Mesendoderm (in vitro differentiated cells): ENCODE results near the gene LILRA2.
"Not testable (repeated sequence)": the region's sequence is repeated elsewhere in the genome, so short reads cannot be mapped to it uniquely, and the experiment has no call there.

Experiments used
- DNase-seq: peaks from one replicate; pipeline ENCODE4 v3.0.0; 2013
- H2AK5ac ChIP-seq: 2 replicates; pipeline ENCODE4 v1.6.1; 2013; ENCODE audit warnings: low read length, inconsistent platforms
- H2BK120ac ChIP-seq: 2 replicates; pipeline ENCODE4 v1.6.1; 2013; ENCODE audit warnings: low read depth, mild to moderate bottlenecking, low read length, moderate library complexity, mixed read lengths
- H2BK15ac ChIP-seq: replicated peaks from 2 replicates; pipeline ENCODE4 v1.6.1; 2013; ENCODE audit warnings: low read depth, mild to moderate bottlenecking, moderate library complexity
- H2BK5ac ChIP-seq: 2 replicates; pipeline ENCODE4 v1.6.1; 2013; ENCODE audit warnings: low read length, inconsistent platforms
- H3K18ac ChIP-seq: 2 replicates; pipeline ENCODE4 v1.6.1; 2013; ENCODE audit warnings: mild to moderate bottlenecking, low read length, mixed read lengths
- H3K23ac ChIP-seq: one replicate; pipeline ENCODE4 v1.6.1; 2013; ENCODE audit warnings: low read length
- H3K27ac ChIP-seq: 2 replicates; pipeline ENCODE4 v1.5.1; 2013; ENCODE audit warnings: low read depth, mild to moderate bottlenecking, inconsistent platforms, low read length, moderate library complexity
- H3K27me3 ChIP-seq: 2 replicates; pipeline ENCODE4 v1.6.1; 2013; ENCODE audit warnings: low read length, control low read depth, mild to moderate bottlenecking, inconsistent platforms; ENCODE audit not compliant: insufficient read depth, poor library complexity
- H3K36me3 ChIP-seq: 2 replicates; pipeline ENCODE4 v1.6.1; 2013; ENCODE audit warnings: low read length, inconsistent platforms; ENCODE audit not compliant: control insufficient read depth, insufficient read depth
- H3K4ac ChIP-seq: one replicate; pipeline ENCODE4 v1.6.1; 2013; ENCODE audit warnings: low read depth, mild to moderate bottlenecking, low read length, moderate library complexity
- H3K4me1 ChIP-seq: 2 replicates; pipeline ENCODE4 v1.6.1; 2013; ENCODE audit warnings: low read depth, low read length, inconsistent platforms; ENCODE audit not compliant: control insufficient read depth
- H3K4me2 ChIP-seq: 2 replicates; pipeline ENCODE4 v1.6.1; 2013; ENCODE audit warnings: low read length
- H3K4me3 ChIP-seq: 2 replicates; pipeline ENCODE4 v1.5.1; 2013; ENCODE audit warnings: mild to moderate bottlenecking, low read length
- H3K56ac ChIP-seq: one replicate; pipeline ENCODE4 v1.6.1; 2013; ENCODE audit warnings: low read length
- H3K79me1 ChIP-seq: 2 replicates; pipeline ENCODE4 v1.6.1; 2013; ENCODE audit warnings: low read length, inconsistent platforms
- H3K79me2 ChIP-seq: 2 replicates; pipeline ENCODE4 v1.6.1; 2013; ENCODE audit warnings: mild to moderate bottlenecking, low read length; ENCODE audit not compliant: control insufficient read depth, insufficient read depth
- H3K9ac ChIP-seq: 2 replicates; pipeline ENCODE4 v1.6.1; 2013; ENCODE audit warnings: low read length, inconsistent platforms
- H4K5ac ChIP-seq: one replicate; pipeline ENCODE4 v1.6.1; 2013; ENCODE audit warnings: low read length
- H4K8ac ChIP-seq: one replicate; pipeline ENCODE4 v1.6.1; 2013; ENCODE audit warnings: low read depth, mild to moderate bottlenecking, control low read depth, low read length, moderate library complexity
- WGBS: extraction: QIAGEN DNeasy Blood & Tissue Kit; methylation state at CpG from one replicate; pipeline ENCODE4 v1.1.7; 2013; ENCODE audit warnings: low lambda C conversion rate, missing lambda C conversion rate; ENCODE audit not compliant: insufficient coverage; ENCODE audit errors: extremely low coverage; 5-methylcytosine and 5-hydroxymethylcytosine counted together

LILRA2 gene

GRCh38 chr19:54631489-54632337 is 58.1 kb downstream of the LILRA2 start:
- not testable (repeated sequence) for H4K8ac ChIP-seq, H4K5ac ChIP-seq, H2BK120ac ChIP-seq, H3K4me2 ChIP-seq, H3K27me3 ChIP-seq, H2AK5ac ChIP-seq, H3K4me1 ChIP-seq, H2BK15ac ChIP-seq, H3K79me1 ChIP-seq, H3K27ac ChIP-seq, H3K56ac ChIP-seq, H3K18ac ChIP-seq, H3K79me2 ChIP-seq, H3K36me3 ChIP-seq, H3K4ac ChIP-seq, DNase-seq, H3K9ac ChIP-seq, H2BK5ac ChIP-seq, H3K23ac ChIP-seq, H3K4me3 ChIP-seq
- no CpG with 5 or more reads among the region's 23 CpGs for WGBS

- not testable (repeated sequence) for H3K9ac ChIP-seq, H3K18ac ChIP-seq, H2BK120ac ChIP-seq, H3K4me3 ChIP-seq, H2BK15ac ChIP-seq, H3K4ac ChIP-seq, H3K79me1 ChIP-seq, H3K27me3 ChIP-seq, H3K79me2 ChIP-seq, H2AK5ac ChIP-seq, H3K56ac ChIP-seq, H3K23ac ChIP-seq, H4K5ac ChIP-seq, H3K4me2 ChIP-seq, H2BK5ac ChIP-seq, H3K4me1 ChIP-seq, DNase-seq, H4K8ac ChIP-seq, H3K27ac ChIP-seq, H3K36me3 ChIP-seq
- WGBS = no CpG with 5 or more reads among the region's 16 CpGs
Measured at GRCh38 chr19:54632517-54632916, 58.9 kb downstream of the LILRA2 start.

GRCh38 chr19:54633401-54633800 is 59.8 kb downstream of the LILRA2 start:
- H2BK15ac ChIP-seq = no peak overlapping the region
- WGBS = no CpG with 5 or more reads among the region's 7 CpGs
- no peak overlapping the region for H4K5ac ChIP-seq
- no peak overlapping the region for H3K27ac ChIP-seq
- no peak overlapping the region for H3K4ac ChIP-seq
- no peak overlapping the region for H3K4me3 ChIP-seq
- H3K27me3 ChIP-seq = no peaks in the 10 kb centered on the region
- no peak overlapping the region for H3K23ac ChIP-seq
- no peaks in the 10 kb centered on the region for H3K36me3 ChIP-seq
- H3K79me2 ChIP-seq = no peaks in the 10 kb centered on the region
- H3K4me1 ChIP-seq = no peaks in the 10 kb centered on the region
- H3K4me2 ChIP-seq = no peak overlapping the region
- H3K18ac ChIP-seq = no peak overlapping the region
- H3K9ac ChIP-seq = no peak overlapping the region
- no peak overlapping the region for H4K8ac ChIP-seq
- H2AK5ac ChIP-seq = no peak overlapping the region
- H2BK120ac ChIP-seq = no peak overlapping the region
- no peak overlapping the region for H2BK5ac ChIP-seq
- H3K79me1 ChIP-seq = no peaks in the 10 kb centered on the region
- no peak overlapping the region for H3K56ac ChIP-seq
- DNase-seq = no peak

- not testable (repeated sequence) for H3K4me1 ChIP-seq, H4K8ac ChIP-seq, H3K79me1 ChIP-seq
Measured at GRCh38 chr19:54636081-54636480, 62.5 kb downstream of the LILRA2 start.

GRCh38 chr19:54638683-54639082 is 65.1 kb downstream of the LILRA2 start:
- Histone ChIP-seq H3K79me2 (no peaks in the 10 kb centered on the region), H3K27ac (no peak overlapping the region), H4K5ac (no peak overlapping the region), H2BK15ac (no peak overlapping the region), H3K18ac (no peak overlapping the region), H3K4me3 (no peak overlapping the region), H3K36me3 (no peaks in the 10 kb centered on the region), H2AK5ac (no peak overlapping the region), H3K27me3 (peaks cover 2% of the 10 kb centered on the region), H2BK5ac (no peak overlapping the region), H3K79me1 (no peaks in the 10 kb centered on the region), H2BK120ac (no peak overlapping the region), H3K56ac (no peak overlapping the region), H3K4ac (no peak overlapping the region), H4K8ac (no peak overlapping the region), H3K4me1 (no peaks in the 10 kb centered on the region), H3K23ac (no peak overlapping the region), H3K4me2 (no peak overlapping the region), H3K9ac (no peak overlapping the region)
- WGBS = no CpG with 5 or more reads among the region's 18 CpGs
- no peak for DNase-seq

More at GRCh38 chr19:54636081-54636480, 62.5 kb downstream of the LILRA2 start:
- H3K36me3 ChIP-seq, H3K4ac ChIP-seq, H2BK15ac ChIP-seq, H3K4me2 ChIP-seq, H3K79me2 ChIP-seq, H3K18ac ChIP-seq, H3K27me3 ChIP-seq, DNase-seq, H3K9ac ChIP-seq, H2BK5ac ChIP-seq, H3K27ac ChIP-seq, H2BK120ac ChIP-seq, H3K4me3 ChIP-seq, H3K23ac ChIP-seq, H3K56ac ChIP-seq, H2AK5ac ChIP-seq, H4K5ac ChIP-seq: not testable (repeated sequence)
- no CpG with 5 or more reads among the region's 12 CpGs for WGBS
